GM12864 (cell line): ENCODE measurements around the gene MTHFSD.

Experiments
- DNase-seq: peaks from one replicate; pipeline ENCODE4 v3.0.0-alpha.2; 2011; ENCODE audit warnings: low read depth
- H3K4me3 ChIP-seq: 2 replicates; pipeline ENCODE4 v1.5.1; 2011; ENCODE audit warnings: mild to moderate bottlenecking, low read depth, low read length, control low read depth
- TF ChIP-seq, protein P1 (sequence below): IDR thresholded peaks from 2 replicates; pipeline ENCODE4 v1.5.1; 2011; ENCODE audit warnings: low read depth, mild to moderate bottlenecking, moderate library complexity, low read length, control low read depth, inconsistent platforms; ENCODE audit errors: missing control alignments

MTHFSD gene

DNA sequence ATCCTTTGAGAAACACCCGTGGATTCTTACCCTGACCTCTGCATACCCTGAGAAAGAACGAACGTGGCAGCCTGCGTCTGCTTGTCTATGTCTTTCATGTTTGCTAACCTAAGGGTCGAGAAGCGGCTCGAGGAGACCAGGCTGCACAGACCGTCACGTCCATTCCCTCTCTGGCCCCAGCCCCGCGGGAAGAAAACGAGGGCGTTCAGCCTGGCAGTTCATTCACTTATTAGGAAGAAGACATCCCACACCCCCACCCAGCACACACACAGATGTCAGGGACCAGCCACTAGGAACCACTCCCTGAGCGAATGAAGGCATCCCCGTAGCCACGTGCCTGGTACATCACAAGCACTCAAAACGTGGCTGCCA is 655 bp upstream of the MTHFSD start:
- no peak for DNase-seq
- TF ChIP-seq, protein P1, sequence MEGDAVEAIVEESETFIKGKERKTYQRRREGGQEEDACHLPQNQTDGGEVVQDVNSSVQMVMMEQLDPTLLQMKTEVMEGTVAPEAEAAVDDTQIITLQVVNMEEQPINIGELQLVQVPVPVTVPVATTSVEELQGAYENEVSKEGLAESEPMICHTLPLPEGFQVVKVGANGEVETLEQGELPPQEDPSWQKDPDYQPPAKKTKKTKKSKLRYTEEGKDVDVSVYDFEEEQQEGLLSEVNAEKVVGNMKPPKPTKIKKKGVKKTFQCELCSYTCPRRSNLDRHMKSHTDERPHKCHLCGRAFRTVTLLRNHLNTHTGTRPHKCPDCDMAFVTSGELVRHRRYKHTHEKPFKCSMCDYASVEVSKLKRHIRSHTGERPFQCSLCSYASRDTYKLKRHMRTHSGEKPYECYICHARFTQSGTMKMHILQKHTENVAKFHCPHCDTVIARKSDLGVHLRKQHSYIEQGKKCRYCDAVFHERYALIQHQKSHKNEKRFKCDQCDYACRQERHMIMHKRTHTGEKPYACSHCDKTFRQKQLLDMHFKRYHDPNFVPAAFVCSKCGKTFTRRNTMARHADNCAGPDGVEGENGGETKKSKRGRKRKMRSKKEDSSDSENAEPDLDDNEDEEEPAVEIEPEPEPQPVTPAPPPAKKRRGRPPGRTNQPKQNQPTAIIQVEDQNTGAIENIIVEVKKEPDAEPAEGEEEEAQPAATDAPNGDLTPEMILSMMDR = no peak

DNA sequence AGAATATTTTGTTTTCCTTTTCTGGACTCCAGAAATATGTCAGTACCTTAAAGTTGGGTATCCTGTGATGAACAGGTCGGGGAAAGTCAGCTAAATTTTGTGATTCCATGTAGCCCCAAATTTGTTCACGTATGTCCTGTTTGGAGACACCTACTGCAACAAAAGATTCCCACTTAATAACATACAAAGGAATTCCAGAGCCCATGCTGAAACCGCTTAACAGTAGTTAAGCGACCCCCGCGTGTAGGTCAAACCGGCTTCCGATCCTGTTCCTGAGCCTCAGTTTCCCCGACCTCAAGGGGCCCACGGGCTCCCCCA is 477 bp downstream of the MTHFSD start:
- DNase-seq = no peak
- TF ChIP-seq, protein P1 = no peak

More for the DNA sequence above, 655 bp upstream of the MTHFSD start:
- H3K4me3 ChIP-seq = peak overlapping the region; percentile 86

DNA sequence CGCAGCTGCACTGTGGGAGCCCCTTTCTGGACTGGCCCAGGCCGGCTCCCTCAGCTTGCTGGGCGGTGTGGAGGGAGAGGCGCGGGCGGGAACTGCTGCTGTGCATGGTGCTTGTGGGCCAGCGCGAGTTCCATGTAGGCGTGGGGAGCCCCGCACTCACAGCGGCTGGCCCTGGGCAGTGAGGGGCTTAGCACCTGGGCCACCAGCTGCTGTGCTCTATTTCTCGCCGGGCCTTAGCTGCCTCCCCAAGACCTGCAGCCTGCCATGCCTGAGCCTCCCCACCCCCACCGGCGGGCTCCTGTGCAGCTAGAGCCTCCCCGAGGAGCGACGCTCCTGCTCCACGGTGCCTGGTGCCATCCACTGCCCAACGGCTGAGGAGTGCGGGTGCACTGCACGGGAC is 1.7 kb downstream of the MTHFSD start:
- TF ChIP-seq, protein P1 = no peak
- no peak for DNase-seq
- no peak overlapping the region for H3K4me3 ChIP-seq

More for the DNA sequence above, 477 bp downstream of the MTHFSD start:
- peak overlapping the region; percentile 86 for H3K4me3 ChIP-seq

DNA sequence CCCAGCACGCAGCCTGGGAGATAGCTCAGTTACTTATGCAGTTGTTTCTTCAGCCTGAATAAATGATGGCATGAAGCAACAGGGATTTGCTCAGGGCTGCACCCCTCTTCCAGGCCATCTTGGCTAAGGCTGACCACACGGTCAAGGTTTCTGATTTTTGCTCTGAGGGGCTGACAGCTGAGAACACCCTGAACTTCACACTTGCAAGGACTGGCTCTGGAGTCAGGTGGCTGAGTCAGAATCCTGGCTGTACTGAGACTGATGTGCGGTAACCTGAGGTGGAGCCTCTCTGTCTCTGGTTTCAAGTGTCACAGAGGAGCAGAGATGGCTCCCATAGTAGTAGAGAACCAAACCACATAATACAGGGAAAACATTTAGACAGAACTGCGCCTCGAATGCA is 4.8 kb downstream of the MTHFSD start:
- H3K4me3 ChIP-seq = no peak overlapping the region
- TF ChIP-seq, protein P1 = no peak
- DNase-seq = no peak

DNA sequence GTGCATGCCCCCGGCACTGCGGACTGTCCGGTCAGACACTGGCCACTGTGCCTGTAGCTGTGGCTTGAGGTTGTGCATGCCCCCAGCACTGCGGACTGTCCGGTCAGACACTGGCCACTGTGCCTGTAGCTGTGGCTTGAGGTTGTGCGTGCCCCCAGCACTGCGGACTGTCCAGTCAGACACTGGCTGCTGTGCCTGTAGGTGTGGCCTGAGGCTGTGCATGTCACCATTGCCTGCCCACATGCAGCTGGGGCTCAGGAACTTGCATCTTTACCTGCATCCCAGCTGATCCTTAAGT is 5.2 kb downstream of the MTHFSD start:
- H3K4me3 ChIP-seq = no peak overlapping the region
- TF ChIP-seq, protein P1 = no peak
- DNase-seq = no peak

DNA sequence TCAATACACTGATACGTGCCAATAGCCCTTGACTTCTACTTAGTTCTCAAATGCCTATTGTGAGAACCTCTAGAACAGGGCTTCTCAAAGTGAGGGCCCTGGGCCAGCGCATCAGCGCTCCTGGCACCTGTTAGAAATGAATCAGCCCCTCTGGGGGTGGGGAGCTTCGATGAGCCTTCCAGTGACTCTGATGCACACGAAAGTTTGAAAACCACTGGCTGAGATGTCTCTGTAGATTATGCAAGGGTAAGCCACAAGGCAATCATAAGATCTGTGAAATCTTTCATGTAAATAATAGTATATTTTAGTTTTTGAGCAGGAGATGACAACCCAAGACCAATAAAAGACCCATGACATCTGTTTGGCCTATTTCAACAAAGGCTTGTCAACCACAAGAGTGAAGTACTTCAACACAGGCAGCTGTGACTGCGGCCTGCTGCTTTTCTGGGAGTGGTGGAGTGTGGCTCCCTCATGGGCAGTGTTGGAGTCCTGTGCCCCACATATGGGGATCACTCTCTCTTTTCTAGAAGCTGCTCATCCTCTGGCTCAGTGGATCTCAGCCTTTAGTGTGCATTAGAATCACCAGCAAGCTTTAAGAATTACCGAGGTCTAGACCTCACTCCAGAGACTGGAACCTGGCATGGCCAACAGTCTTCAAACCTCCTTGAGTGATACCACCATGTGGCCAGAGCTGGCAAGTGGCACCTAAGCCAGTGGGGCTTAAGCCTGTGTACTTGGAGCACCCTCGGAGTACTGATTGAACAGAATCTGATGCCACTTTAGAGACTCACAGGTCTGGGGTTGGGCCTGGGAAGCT is 5.8 kb downstream of the MTHFSD start:
- TF ChIP-seq, protein P1 = no peak
- H3K4me3 ChIP-seq = no peak overlapping the region
- no peak for DNase-seq

DNA sequence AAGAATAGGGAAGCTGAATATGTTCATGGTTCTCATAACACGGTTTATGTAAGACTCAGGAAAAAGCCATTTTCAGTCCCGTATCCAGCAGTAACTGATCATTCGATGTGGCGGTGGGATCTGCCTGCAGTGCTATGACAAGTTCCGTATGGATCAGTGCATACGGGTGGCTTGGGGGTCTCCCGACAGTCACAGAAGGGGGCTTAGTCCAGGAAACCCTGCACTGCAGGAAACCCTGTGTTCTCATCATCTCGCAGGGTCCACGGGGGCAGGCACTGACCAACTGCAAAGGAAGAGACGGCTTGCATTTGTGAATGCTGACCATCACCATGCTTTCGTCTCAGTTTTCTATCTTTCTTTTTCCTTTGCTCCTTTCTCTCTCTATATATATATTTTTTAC is 7.7 kb downstream of the MTHFSD start:
- TF ChIP-seq, protein P1 = no peak

More for the DNA sequence above, 7.7 kb downstream of the MTHFSD start:
- H3K4me3 ChIP-seq = no peak overlapping the region
- DNase-seq = no peak
